ENCODE measurements around the gene GCN1.

DNA sequence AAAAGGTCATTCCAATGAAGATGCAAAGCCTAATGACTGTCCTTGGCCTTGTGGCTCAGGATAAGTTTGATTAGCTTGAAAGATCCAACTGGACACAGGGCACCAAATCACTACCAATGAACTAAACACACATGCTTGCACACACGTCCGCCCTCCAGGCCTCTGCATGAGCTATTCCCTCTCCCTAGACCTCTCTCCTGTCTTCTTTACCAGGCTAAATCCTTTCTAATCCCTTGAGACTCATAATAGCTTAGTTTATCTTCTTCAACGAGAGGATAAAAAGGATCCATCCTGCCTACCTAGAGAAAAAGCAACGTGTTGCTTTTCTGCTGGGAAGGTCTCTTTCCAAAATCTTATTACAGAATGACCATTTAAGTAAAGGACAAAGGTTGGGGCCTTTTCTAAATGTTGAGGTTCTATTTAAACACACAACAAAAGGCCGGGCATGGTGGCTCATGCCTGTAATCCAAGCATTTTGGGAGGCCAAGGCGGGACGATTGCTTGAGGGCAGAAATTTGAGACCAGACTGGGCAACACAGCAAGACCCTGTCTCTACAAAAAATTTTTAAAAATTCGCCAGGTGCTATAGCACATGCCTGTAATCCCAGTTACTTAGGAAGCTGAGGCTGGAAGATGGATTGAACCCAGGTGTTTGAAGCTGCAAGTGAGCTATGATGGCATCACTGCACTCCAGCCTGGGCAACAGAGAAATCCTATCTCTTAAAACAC is 48.6 kb upstream of the GCN1 start:
- TF ChIP-seq POLR2AphosphoS5 (IDR thresholded peaks at IDR 0.05) (no peak), POLR2A (IDR thresholded peaks at IDR 0.05) (no peak)
- TF ChIP-seq, protein P1, sequence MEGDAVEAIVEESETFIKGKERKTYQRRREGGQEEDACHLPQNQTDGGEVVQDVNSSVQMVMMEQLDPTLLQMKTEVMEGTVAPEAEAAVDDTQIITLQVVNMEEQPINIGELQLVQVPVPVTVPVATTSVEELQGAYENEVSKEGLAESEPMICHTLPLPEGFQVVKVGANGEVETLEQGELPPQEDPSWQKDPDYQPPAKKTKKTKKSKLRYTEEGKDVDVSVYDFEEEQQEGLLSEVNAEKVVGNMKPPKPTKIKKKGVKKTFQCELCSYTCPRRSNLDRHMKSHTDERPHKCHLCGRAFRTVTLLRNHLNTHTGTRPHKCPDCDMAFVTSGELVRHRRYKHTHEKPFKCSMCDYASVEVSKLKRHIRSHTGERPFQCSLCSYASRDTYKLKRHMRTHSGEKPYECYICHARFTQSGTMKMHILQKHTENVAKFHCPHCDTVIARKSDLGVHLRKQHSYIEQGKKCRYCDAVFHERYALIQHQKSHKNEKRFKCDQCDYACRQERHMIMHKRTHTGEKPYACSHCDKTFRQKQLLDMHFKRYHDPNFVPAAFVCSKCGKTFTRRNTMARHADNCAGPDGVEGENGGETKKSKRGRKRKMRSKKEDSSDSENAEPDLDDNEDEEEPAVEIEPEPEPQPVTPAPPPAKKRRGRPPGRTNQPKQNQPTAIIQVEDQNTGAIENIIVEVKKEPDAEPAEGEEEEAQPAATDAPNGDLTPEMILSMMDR (IDR thresholded peaks at IDR 0.05 in 8 of 11, conservative IDR thresholded peaks at IDR 0.05 in 3 of 11): no peak

All from spleen (tissue), 7 donors.